ENCODE measurements around the gene USP6NL. TPM values are rescaled to one million over a fixed set of nuclear protein-coding genes. Genes with fewer than 3 reads are reported as not detected.

USP6NL gene
- total RNA-seq, 1 donor from 2014 or later, result 64.5 TPM

GRCh38 chr10:11429439-11430052, 181.9 kb downstream of the USP6NL start:
- Mint-ChIP-seq H3K9me3 (peaks cover 6% of the 10 kb centered on the region), H3K27me3 (no peaks in the 10 kb centered on the region), H3K36me3 (ENCODE audit: low read depth) (no peaks in the 10 kb centered on the region), H3K4me3 (no peak overlapping the region), H3K27ac (no peak overlapping the region), H3K4me1 (no peaks in the 10 kb centered on the region)
- no peak for DNase-seq
- TF ChIP-seq CTCF (IDR thresholded peaks at IDR 0.05), result no peak
- intact Hi-C loops (cut with micrococcal nuclease), result no loop called here
- ChIA-PET CTCF (no interaction called here), POLR2A (no interaction called here)
- ATAC-seq (ENCODE audit: low read depth), result no peak

GRCh38 chr10:11425676-11426075, 185.8 kb downstream of the USP6NL start:
- ChIA-PET POLR2A (no interaction called here), CTCF (interaction anchor here (1.3 kb wide), 1 partner anchor 332 kb away, joined by 3 read pairs; no protein-coding TSS in a partner anchor)
- Mint-ChIP-seq H3K4me1 (no peaks in the 10 kb centered on the region), H3K9me3 (peaks cover 12% of the 10 kb centered on the region), H3K4me3 (no peak overlapping the region), H3K27ac (no peak overlapping the region), H3K27me3 (no peaks in the 10 kb centered on the region), H3K36me3 (ENCODE audit: low read depth) (no peaks in the 10 kb centered on the region)
- DNase-seq (no peak), ATAC-seq (ENCODE audit: low read depth) (no peak)
- intact Hi-C loops (cut with micrococcal nuclease), result loop anchor here (2.0 kb wide), 1 partner anchor 47 kb away; no protein-coding TSS in a partner anchor
- TF ChIP-seq CTCF (IDR thresholded peaks at IDR 0.05), result no peak

- H3K27me3 Mint-ChIP-seq, result no peaks in the 10 kb centered on the region
- ChIA-PET CTCF (no interaction called here), POLR2A (no interaction called here)
- ATAC-seq (ENCODE audit: low read depth) (no peak), DNase-seq (no peak)
- H3K9me3 Mint-ChIP-seq, result peaks cover 12% of the 10 kb centered on the region
- H3K27ac Mint-ChIP-seq, result no peak overlapping the region
- peaks cover under 1% of the 10 kb centered on the region for H3K36me3 Mint-ChIP-seq (ENCODE audit: low read depth)
- no peaks in the 10 kb centered on the region for H3K4me1 Mint-ChIP-seq
- no peak for TF ChIP-seq CTCF (IDR thresholded peaks at IDR 0.05)
- intact Hi-C loops (cut with micrococcal nuclease), result loop anchor here (2.0 kb wide), 1 partner anchor 48 kb away; no protein-coding TSS in a partner anchor
- no peak overlapping the region for H3K4me3 Mint-ChIP-seq
These were observed 186.2 kb downstream of the USP6NL start for GRCh38 chr10:11425296-11425610.

- Mint-ChIP-seq H3K27me3 (no peaks in the 10 kb centered on the region), H3K9me3 (peaks cover 15% of the 10 kb centered on the region), H3K27ac (no peak overlapping the region), H3K36me3 (ENCODE audit: low read depth) (peaks cover 2% of the 10 kb centered on the region), H3K4me1 (no peaks in the 10 kb centered on the region), H3K4me3 (no peak overlapping the region)
- POLR2A ChIA-PET, result no interaction called here
- no peak for DNase-seq
- ATAC-seq (ENCODE audit: low read depth), result no peak
- CTCF ChIA-PET, result interaction anchor here (0.7 to 1.3 kb wide), 4 partner anchors 27 to 333 kb away, joined by 3 to 7 read pairs (median 5); no protein-coding TSS in a partner anchor
- intact Hi-C loops (cut with micrococcal nuclease), result loop anchor here (2.0 kb wide), 1 partner anchor 48 kb away; no protein-coding TSS in a partner anchor
- no peak for TF ChIP-seq CTCF (IDR thresholded peaks at IDR 0.05)
These were observed 186.8 kb downstream of the USP6NL start for GRCh38 chr10:11424456-11425295.

GRCh38 chr10:11416974-11417373, 194.5 kb downstream of the USP6NL start:
- Mint-ChIP-seq H3K9me3 (peaks cover 20% of the 10 kb centered on the region), H3K27me3 (no peaks in the 10 kb centered on the region), H3K36me3 (ENCODE audit: low read depth) (peaks cover 2% of the 10 kb centered on the region), H3K4me3 (no peak overlapping the region), H3K4me1 (no peaks in the 10 kb centered on the region), H3K27ac (no peak overlapping the region)
- POLR2A ChIA-PET, result no interaction called here
- intact Hi-C loops (cut with micrococcal nuclease), result no loop called here
- CTCF ChIA-PET, result no interaction called here
- DNase-seq, result no peak
- no peak for TF ChIP-seq CTCF (IDR thresholded peaks at IDR 0.05)
- no peak for ATAC-seq (ENCODE audit: low read depth)

All from activated B cell treated with CpG ODN at 0.5 μM for 24 hours (primary cell).